Mucosa of rectum (tissue), 2 donors: Measurements from ENCODE around the gene ABAT.
A peak's percentile ranks its signal among the peaks of the same experiment; 100 is the strongest.

ENCODE experiments used
- H3K27ac ChIP-seq, 2 donors: one replicate each; pipeline ENCODE4 v1.7.0; 2013; ENCODE audit warnings: inconsistent platforms in 2 of 2, low read depth in 2 of 2, low read length in 2 of 2
- H3K27me3 ChIP-seq, 2 donors: one replicate each; pipeline ENCODE4 v1.7.0; 2013; ENCODE audit warnings: low read length in 2 of 2; ENCODE audit not compliant: control insufficient read depth in 2 of 2, insufficient read depth in 2 of 2
- H3K36me3 ChIP-seq, 2 donors: one replicate each; pipeline ENCODE4 v1.7.0; 2013; ENCODE audit warnings: low read length in 2 of 2; ENCODE audit not compliant: control insufficient read depth in 2 of 2, insufficient read depth in 2 of 2
- H3K4me1 ChIP-seq, 2 donors: one replicate each; pipeline ENCODE4 v1.7.0; 2013; ENCODE audit warnings: low read length in 2 of 2, mild to moderate bottlenecking in 1 of 2; ENCODE audit not compliant: control insufficient read depth in 2 of 2, insufficient read depth in 2 of 2
- H3K4me3 ChIP-seq, 2 donors: one replicate each; pipeline ENCODE4 v1.7.0; 2013; ENCODE audit warnings: low read length in 2 of 2
- H3K9ac ChIP-seq, 2 donors: one replicate each; pipeline ENCODE4 v1.7.0; 2013; ENCODE audit warnings: low read length in 2 of 2, low read depth in 1 of 2, mild to moderate bottlenecking in 1 of 2
- H3K9me3 ChIP-seq, 2 donors: one replicate each; pipeline ENCODE4 v1.7.0; 2013; ENCODE audit warnings: low read length in 2 of 2; ENCODE audit not compliant: control insufficient read depth in 2 of 2
- donor health status: healthy.
- donor health status: Normal muscosa, but diverticular disease.

ABAT gene

DNA sequence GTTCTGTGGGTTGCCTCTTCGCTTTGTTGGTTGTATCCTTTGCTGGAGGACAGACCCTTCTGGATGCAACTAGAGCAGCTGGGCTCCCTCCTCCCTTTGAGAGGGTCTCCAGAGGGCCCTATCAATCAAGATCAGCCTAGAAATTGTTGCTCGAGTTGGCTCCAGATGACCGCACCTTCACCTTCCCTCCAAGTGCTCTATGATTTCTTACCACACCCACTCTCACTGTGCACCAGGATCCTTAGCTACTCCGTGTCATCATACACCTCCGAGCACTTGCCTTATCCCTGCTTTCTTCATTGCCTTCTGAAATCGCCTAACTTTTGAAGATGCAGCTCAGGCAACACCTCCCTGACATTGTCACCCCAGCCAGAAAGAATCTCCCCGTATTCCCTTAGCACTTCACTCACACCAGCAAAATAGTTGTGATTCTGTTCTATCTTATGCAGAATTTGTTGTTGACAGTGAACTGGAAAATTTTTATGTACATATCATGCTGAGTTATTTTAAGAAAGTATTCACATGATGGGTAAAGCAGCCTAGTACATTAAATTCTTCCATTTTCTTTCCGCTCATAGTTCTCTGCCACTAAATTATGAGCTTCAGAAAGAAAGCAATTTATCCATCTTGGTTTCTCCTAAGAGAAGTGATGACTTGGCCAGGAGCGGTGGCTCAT lies 52.9 kb downstream of the ABAT start:
- Histone ChIP-seq H3K27me3 (no peaks in the 10 kb centered on the region), H3K9ac (no peak overlapping the region), H3K4me1 (no peaks in the 10 kb centered on the region), H3K9me3 (no peaks in the 10 kb centered on the region), H3K4me3 (no peak overlapping the region), H3K36me3 (no peaks in the 10 kb centered on the region), H3K27ac (no peak overlapping the region)

DNA sequence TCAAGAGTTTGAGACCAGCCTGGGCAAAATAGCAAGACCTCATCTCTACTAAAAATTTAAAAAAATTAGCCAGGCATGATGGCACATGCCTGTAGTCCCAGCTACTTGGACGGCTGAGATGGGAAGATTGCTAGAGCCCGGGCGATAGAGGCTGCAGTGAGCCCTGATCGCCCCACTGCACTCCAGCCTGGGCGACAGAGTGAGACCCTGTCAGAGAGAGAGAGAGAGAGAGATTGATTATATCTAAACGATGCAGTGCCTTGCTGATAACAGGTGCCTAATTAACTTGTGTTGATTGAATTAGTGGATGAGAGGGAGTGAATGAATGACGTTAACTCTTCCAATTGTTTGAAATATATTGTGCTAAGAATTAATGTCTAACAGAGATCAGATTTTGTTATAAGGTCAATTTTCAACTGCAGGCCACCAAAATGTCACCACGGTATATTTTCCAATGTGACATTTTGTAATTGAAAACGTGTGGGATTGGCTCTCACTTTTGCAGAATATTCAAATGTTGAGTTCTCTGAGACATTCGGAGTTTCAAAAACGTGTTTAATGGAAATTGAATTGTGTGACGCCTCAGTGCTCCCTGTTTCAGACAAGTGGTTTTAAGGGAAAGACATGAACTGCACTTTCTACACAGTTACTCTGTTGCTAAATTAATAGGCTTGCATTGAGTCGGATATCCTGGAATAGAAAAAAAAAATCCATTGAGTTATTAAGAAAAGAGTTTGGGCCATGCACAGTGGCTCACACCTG lies 53.6 kb downstream of the ABAT start:
- H3K9me3 ChIP-seq: no peaks in the 10 kb centered on the region
- H3K4me3 ChIP-seq: no peak overlapping the region
- H3K9ac ChIP-seq: no peak overlapping the region
- H3K4me1 ChIP-seq: no peaks in the 10 kb centered on the region
- H3K36me3 ChIP-seq: no peaks in the 10 kb centered on the region
- no peaks in the 10 kb centered on the region for H3K27me3 ChIP-seq
- no peak overlapping the region for H3K27ac ChIP-seq

GRCh38 chr16:8729779-8730334 lies 55.4 kb downstream of the ABAT start:
- Histone ChIP-seq H3K9ac (no peak overlapping the region), H3K4me1 (no peaks in the 10 kb centered on the region), H3K27me3 (no peaks in the 10 kb centered on the region), H3K27ac (no peak overlapping the region), H3K4me3 (no peak overlapping the region), H3K9me3 (no peaks in the 10 kb centered on the region), H3K36me3 (no peaks in the 10 kb centered on the region)

DNA sequence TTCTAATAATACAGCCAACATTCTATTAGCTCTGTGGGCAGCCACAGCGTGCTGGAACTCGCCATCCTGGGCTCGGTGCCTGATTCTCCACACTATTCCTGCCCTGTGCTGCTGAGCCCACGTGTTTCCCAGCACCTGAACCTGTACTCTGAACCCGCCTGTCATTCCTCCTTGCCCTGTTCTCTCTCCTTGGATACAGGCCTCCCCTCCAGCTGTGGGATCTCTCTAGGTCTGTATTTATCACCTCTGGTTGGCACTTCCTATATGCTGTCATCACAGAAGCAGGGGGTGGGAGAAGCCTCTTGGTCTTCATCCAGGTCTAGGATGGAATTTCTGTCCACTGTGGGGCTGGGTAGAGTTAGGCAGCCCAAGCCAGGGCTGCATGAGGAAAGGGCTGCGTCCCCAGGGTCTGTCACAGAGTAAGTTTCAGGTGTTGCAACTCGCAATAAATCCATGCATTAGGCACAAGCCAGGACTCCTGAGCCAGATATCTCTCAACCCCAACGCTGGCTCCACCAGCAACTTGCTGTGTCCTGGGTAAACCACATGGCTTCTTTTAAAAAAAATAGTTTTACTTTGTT lies 56.0 kb downstream of the ABAT start:
- no peak overlapping the region for H3K27ac ChIP-seq
- no peaks in the 10 kb centered on the region for H3K9me3 ChIP-seq
- no peaks in the 10 kb centered on the region for H3K27me3 ChIP-seq
- no peaks in the 10 kb centered on the region for H3K4me1 ChIP-seq
- no peak overlapping the region for H3K4me3 ChIP-seq
- no peak overlapping the region for H3K9ac ChIP-seq
- H3K36me3 ChIP-seq: no peaks in the 10 kb centered on the region

GRCh38 chr16:8733849-8734540 lies 59.6 kb downstream of the ABAT start:
- Histone ChIP-seq H3K27me3 (no peaks in the 10 kb centered on the region), H3K27ac (no peak overlapping the region), H3K9ac (no peak overlapping the region), H3K4me1 (no peaks in the 10 kb centered on the region), H3K4me3 (no peak overlapping the region), H3K36me3 (no peaks in the 10 kb centered on the region), H3K9me3 (no peaks in the 10 kb centered on the region)

DNA sequence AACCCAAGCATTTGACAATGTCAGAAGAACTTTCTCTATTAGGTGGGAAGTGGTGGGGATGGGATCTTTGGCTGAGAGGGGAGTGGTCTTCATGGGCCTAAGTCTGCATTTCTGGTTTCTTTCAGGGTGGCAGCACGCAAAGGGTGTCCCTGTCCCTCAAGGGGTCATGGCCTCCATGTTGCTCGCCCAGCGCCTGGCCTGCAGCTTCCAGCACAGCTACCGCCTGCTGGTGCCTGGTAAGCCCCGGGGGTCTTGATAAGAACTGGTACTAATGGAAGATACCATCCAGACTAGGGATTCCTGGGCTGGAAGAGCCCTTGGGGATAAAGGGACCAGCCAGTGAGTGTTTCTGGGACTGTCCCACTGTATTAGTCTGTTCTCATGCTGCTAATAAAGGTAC lies 61.2 kb downstream of the ABAT start:
- Histone ChIP-seq H3K27me3 (no peaks in the 10 kb centered on the region), H3K4me3 (no peak overlapping the region), H3K9me3 (no peaks in the 10 kb centered on the region)

DNA sequence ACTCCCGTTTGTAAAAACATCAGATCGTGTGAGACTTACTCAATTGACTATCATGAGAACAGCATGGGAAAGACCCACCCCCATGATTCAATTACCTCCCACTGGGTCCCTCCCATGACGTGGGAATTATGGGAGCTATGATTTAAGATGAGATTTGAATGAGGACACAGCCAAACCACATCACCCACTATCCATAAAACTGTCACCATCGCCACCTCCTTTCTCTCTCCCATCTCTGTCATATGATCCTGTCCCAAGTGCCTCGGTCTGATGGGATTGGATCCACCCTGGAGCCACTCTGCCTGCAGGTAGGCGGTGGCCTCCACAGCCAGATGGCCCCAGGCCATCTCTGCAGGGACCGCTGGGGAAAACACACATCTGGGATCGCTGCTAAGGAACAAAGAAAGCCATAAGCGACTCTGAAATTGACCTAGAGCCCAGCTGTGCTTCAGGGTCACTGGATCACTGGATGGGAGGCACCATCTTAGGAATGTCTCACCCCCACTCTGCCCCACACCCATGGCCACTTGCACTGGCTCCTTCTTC lies 61.8 kb downstream of the ABAT start:
- H3K4me3 ChIP-seq: no peak overlapping the region
- no peaks in the 10 kb centered on the region for H3K36me3 ChIP-seq
- no peaks in the 10 kb centered on the region for H3K9me3 ChIP-seq
- peaks cover 8 to 11% of the 10 kb centered on the region in 2 donors for H3K4me1 ChIP-seq
- no peaks in the 10 kb centered on the region for H3K27me3 ChIP-seq
- no peak overlapping the region for H3K9ac ChIP-seq
- no peak overlapping the region for H3K27ac ChIP-seq

More for the DNA sequence above, 61.2 kb downstream of the ABAT start:
- no peaks in the 10 kb centered on the region for H3K36me3 ChIP-seq
- no peak overlapping the region for H3K27ac ChIP-seq
- peaks cover 5 to 6% of the 10 kb centered on the region in 2 donors for H3K4me1 ChIP-seq
- H3K9ac ChIP-seq: no peak overlapping the region

GRCh38 chr16:8739151-8739550 lies 64.7 kb downstream of the ABAT start:
- no peak overlapping the region for H3K9ac ChIP-seq

DNA sequence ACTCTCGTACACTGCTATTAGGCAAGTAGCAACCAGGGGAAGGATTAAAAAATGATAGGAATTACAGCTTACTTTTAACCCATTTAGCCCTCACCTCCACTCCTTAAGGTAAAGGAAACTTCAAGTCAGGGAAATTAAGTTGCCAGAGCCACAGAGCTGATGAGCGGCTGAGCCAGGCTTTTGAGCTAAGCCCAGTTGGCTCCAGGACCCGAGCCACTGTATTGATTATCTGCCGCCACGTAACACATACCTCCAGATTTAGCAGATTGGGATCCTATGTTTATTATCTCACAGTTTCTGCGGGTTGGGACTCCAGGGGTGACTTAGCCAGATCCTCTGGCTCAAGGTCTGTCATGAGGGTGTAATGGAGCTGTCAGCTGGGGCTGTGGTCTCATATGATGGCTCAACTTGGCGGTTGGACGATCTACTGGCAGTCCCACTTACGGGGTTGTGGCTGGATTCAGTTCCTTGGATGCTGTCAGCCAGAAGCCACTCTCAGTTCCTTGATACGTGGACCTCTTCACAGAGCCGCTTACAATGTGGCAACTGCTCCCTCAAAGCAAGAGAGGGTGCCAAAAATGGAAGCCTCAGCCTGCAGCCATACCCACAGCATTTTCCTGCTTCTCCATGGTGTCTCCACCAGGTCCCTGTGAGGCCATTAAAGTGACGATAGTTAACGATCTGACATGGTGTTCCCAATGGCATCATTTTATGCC lies 65.7 kb downstream of the ABAT start:
- peaks cover 9 to 14% of the 10 kb centered on the region in 2 donors for H3K4me1 ChIP-seq
- no peaks in the 10 kb centered on the region for H3K36me3 ChIP-seq
- H3K27me3 ChIP-seq: no peaks in the 10 kb centered on the region
- H3K9ac ChIP-seq: no peak overlapping the region
- H3K27ac ChIP-seq: peak overlapping the region; percentile 17 to 21
- H3K9me3 ChIP-seq: no peaks in the 10 kb centered on the region
- no peak overlapping the region for H3K4me3 ChIP-seq

More at GRCh38 chr16:8739151-8739550, 64.7 kb downstream of the ABAT start:
- peaks cover 9 to 14% of the 10 kb centered on the region in 2 donors for H3K4me1 ChIP-seq
- H3K9me3 ChIP-seq: no peaks in the 10 kb centered on the region
- H3K27me3 ChIP-seq: no peaks in the 10 kb centered on the region
- no peak overlapping the region for H3K4me3 ChIP-seq
- H3K27ac ChIP-seq: no peak overlapping the region
- no peaks in the 10 kb centered on the region for H3K36me3 ChIP-seq
